A549 (cell line): ENCODE results near the gene FGFR3.

ENCODE experiments used
- BCL3 ChIP-seq: fragments of >200 bp; sonication (Bioruptor Twin); formaldehyde crosslinking; IDR thresholded peaks from 3 replicates; pipeline ENCODE4 v1.6.1; 2016
- BHLHE40 ChIP-seq: IDR thresholded peaks from 2 replicates; pipeline ENCODE4 v1.6.1; 2012; ENCODE audit warnings: low read depth, low read length, inconsistent platforms
- CTCF ChIP-seq: fragments of >200 bp; sonication (Bioruptor Twin); formaldehyde crosslinking; IDR thresholded peaks from 3 replicates; pipeline ENCODE4 v1.5.1; 2016
- POLR2A ChIP-seq: IDR thresholded peaks from 2 replicates; pipeline ENCODE4 v1.6.1; 2012; ENCODE audit warnings: mild to moderate bottlenecking, low read length
- RARB ChIP-seq: fragments of 250-450 bp; sonication (Bioruptor Pico); IDR thresholded peaks from 2 replicates; pipeline ENCODE4 v1.8.0; 2021; ENCODE audit warnings: mild to moderate bottlenecking, moderate library complexity
- RCOR1 ChIP-seq: fragments of 150-350 bp; IDR thresholded peaks from 2 replicates; pipeline ENCODE4 v1.6.1; 2014; ENCODE audit warnings: antibody characterized with exemption, low read length, low read depth
- REST ChIP-seq: fragments of 200-600 bp; sonication (generic); IDR thresholded peaks from 2 replicates; pipeline ENCODE4 v1.6.1; 2016; ENCODE audit warnings: antibody characterized with exemption, mild to moderate bottlenecking, moderate library complexity
- RFX5 ChIP-seq: fragments of 450-650 bp; IDR thresholded peaks from 2 replicates; pipeline ENCODE4 v1.7.1; 2014; ENCODE audit warnings: antibody characterized with exemption, mild to moderate bottlenecking, moderate library complexity

GRCh38 chr4:1819816-1820215 lies 26.7 kb downstream of the FGFR3 start:
- TF ChIP-seq POLR2A (no peak), BCL3 (no peak), RCOR1 (no peak), BHLHE40 (no peak), REST (no peak), RFX5 (no peak), CTCF (no peak), RARB (CRISPR knock-in tag) (no peak)
